Measurements from ENCODE around the gene FER. TPM values are rescaled to one million over a fixed set of nuclear protein-coding genes. Genes with fewer than 3 reads are reported as not detected.

FER gene
- total RNA-seq, 2 experiments from 2014 or later = 14.2 to 15.9 TPM

GRCh38 chr5:108747111-108747773 is 455 bp upstream of the FER start:
- Mint-ChIP-seq H3K27ac (peak overlapping the region; percentile 91), H3K4me1 (ENCODE audit: low read depth) (peaks cover 21% of the 10 kb centered on the region), H3K9me3 (no peaks in the 10 kb centered on the region), H3K27me3 (peaks cover 7% of the 10 kb centered on the region), H3K36me3 (ENCODE audit: low read depth) (peaks cover 9% of the 10 kb centered on the region), H3K4me3 (peak overlapping the region; percentile 96)
- ATAC-seq (ENCODE audit: poor library complexity) (no peak), DNase-seq (no peak)
- Histone ChIP-seq H3K36me3 (ENCODE audit: insufficient read depth, low read length) (no peaks in the 10 kb centered on the region), H3K4me1 (ENCODE audit: insufficient read depth, low read length) (peaks cover 18% of the 10 kb centered on the region), H3K27me3 (ENCODE audit: control insufficient read depth in 1 of 2, insufficient read depth in 2 of 2, low read length in 2 of 2) (peaks cover 0 to 5% of the 10 kb centered on the region in 2 experiments), H3K9me3 (ENCODE audit: control insufficient read depth in 1 of 2, insufficient read depth in 1 of 2, low read length in 2 of 2) (no peaks in the 10 kb centered on the region), H3K27ac (ENCODE audit: low read depth in 1 of 2, low read length in 2 of 2) (peak overlapping the region in 1 of 2 donors; percentile 91), H3K4me3 (ENCODE audit: low read length) (peak overlapping the region; percentile 98)
- CTCF ChIA-PET = no interaction called here
- POLR2A ChIA-PET = interaction anchor here (2.1 kb wide), 1 partner anchor 19 kb away, joined by 18 read pairs; no protein-coding TSS in a partner anchor
- intact Hi-C loops (cut with DNase I, micrococcal nuclease) = loop anchor here (1.0 to 10.0 kb wide), 7 partner anchors 19 to 1995 kb away; partner anchors contain the start of genes FBXL17 (in 2 of the 2) and MAN2A1 (in 1 of the 2)
- no peak for TF ChIP-seq CTCF (IDR thresholded peaks at IDR 0.05)

GRCh38 chr5:108748401-108749127 is 867 bp downstream of the FER start:
- Histone ChIP-seq H3K27ac (ENCODE audit: low read depth in 1 of 2, low read length in 2 of 2) (peak overlapping the region; percentile 91 to 92), H3K36me3 (ENCODE audit: insufficient read depth, low read length) (no peaks in the 10 kb centered on the region), H3K9me3 (ENCODE audit: control insufficient read depth in 1 of 2, insufficient read depth in 1 of 2, low read length in 2 of 2) (no peaks in the 10 kb centered on the region), H3K4me1 (ENCODE audit: insufficient read depth, low read length) (peaks cover 18% of the 10 kb centered on the region), H3K27me3 (ENCODE audit: control insufficient read depth in 1 of 2, insufficient read depth in 2 of 2, low read length in 2 of 2) (peaks cover 0 to 5% of the 10 kb centered on the region in 2 experiments), H3K4me3 (ENCODE audit: low read length) (peak overlapping the region; percentile 98)
- CTCF ChIA-PET = no interaction called here
- H3K36me3 Mint-ChIP-seq (ENCODE audit: low read depth) = peaks cover 9% of the 10 kb centered on the region
- peak overlapping the region; percentile 91 for H3K27ac Mint-ChIP-seq
- TF ChIP-seq CTCF (IDR thresholded peaks at IDR 0.05) = no peak
- H3K4me3 Mint-ChIP-seq = peak overlapping the region; percentile 96
- ATAC-seq (ENCODE audit: poor library complexity) (peak; percentile 91), DNase-seq (peak; percentile 92 to 99 (median 96))
- POLR2A ChIA-PET = interaction anchor here (0.7 to 2.7 kb wide), 4 partner anchors 21 to 940 kb away, joined by 3 to 18 read pairs (median 10); partner anchors contain the start of genes FBXL17 and PJA2
- H3K27me3 Mint-ChIP-seq = peaks cover 4% of the 10 kb centered on the region
- H3K9me3 Mint-ChIP-seq = no peaks in the 10 kb centered on the region
- intact Hi-C loops (cut with DNase I, micrococcal nuclease) = loop anchor here (1.0 to 10.0 kb wide), 7 partner anchors 366 to 1994 kb away; partner anchors contain the start of genes FBXL17 (in 1 of the 2) and MAN2A1 (in 1 of the 2)
- peaks cover 21% of the 10 kb centered on the region for H3K4me1 Mint-ChIP-seq (ENCODE audit: low read depth)

GRCh38 chr5:108749128-108749861 is 1.6 kb downstream of the FER start:
- ChIA-PET CTCF (no interaction called here), POLR2A (interaction anchor here (0.7 to 2.7 kb wide), 8 partner anchors 9 to 660 kb away, joined by 3 to 18 read pairs (median 4); partner anchors contain the start of genes FBXL17 and PJA2)
- TF ChIP-seq CTCF (IDR thresholded peaks at IDR 0.05) = peak; percentile 33
- Histone ChIP-seq H3K27me3 (ENCODE audit: control insufficient read depth in 1 of 2, insufficient read depth in 2 of 2, low read length in 2 of 2) (peaks cover 0 to 5% of the 10 kb centered on the region in 2 experiments), H3K36me3 (ENCODE audit: insufficient read depth, low read length) (no peaks in the 10 kb centered on the region), H3K27ac (ENCODE audit: low read depth in 1 of 2, low read length in 2 of 2) (no peak overlapping the region), H3K4me1 (ENCODE audit: insufficient read depth, low read length) (peaks cover 18% of the 10 kb centered on the region), H3K9me3 (ENCODE audit: control insufficient read depth in 1 of 2, insufficient read depth in 1 of 2, low read length in 2 of 2) (no peaks in the 10 kb centered on the region), H3K4me3 (ENCODE audit: low read length) (peak overlapping the region; percentile 98)
- H3K9me3 Mint-ChIP-seq = no peaks in the 10 kb centered on the region
- DNase-seq (peak in 4 of 14 experiments; percentile 18 to 48 (median 32)), ATAC-seq (ENCODE audit: poor library complexity) (peak; percentile 10)
- peaks cover 9% of the 10 kb centered on the region for H3K36me3 Mint-ChIP-seq (ENCODE audit: low read depth)
- H3K27me3 Mint-ChIP-seq = peaks cover 4% of the 10 kb centered on the region
- peak overlapping the region; percentile 96 for H3K4me3 Mint-ChIP-seq
- intact Hi-C loops (cut with DNase I, micrococcal nuclease) = loop anchor here (2.0 to 10.0 kb wide), 6 partner anchors 367 to 1993 kb away; partner anchors contain the start of genes FBXL17 (in 1 of the 2) and MAN2A1 (in 1 of the 2)
- peaks cover 21% of the 10 kb centered on the region for H3K4me1 Mint-ChIP-seq (ENCODE audit: low read depth)
- peak overlapping the region; percentile 91 for H3K27ac Mint-ChIP-seq
